Endometrial microvascular endothelial cells (primary cell): ENCODE measurements around the gene DDR1. TPM values are rescaled to one million over a fixed set of nuclear protein-coding genes. Genes with fewer than 3 reads are reported as not detected.

Experiments used
- in situ Hi-C: cut with HindIII; loops from 2 replicates; pipeline ENCODE4 v1.10.0; 2017; ENCODE audit warnings: low sequenced_read_pairs, low pct_unique_long_range_greater_than_20kb; ENCODE audit errors: inconsistent ontology term
- total RNA-seq: library from RNA; depleted of rRNA; stranded (reverse); fragments of >200 nt; gene quantifications from one replicate; pipeline ENCODE4 v1.2.3, GENCODE V29; 2015; ENCODE audit errors: inconsistent ontology term

The DDR1 gene
- total RNA-seq, 1 donor from 2014 or later = 16.6 TPM

DNA sequence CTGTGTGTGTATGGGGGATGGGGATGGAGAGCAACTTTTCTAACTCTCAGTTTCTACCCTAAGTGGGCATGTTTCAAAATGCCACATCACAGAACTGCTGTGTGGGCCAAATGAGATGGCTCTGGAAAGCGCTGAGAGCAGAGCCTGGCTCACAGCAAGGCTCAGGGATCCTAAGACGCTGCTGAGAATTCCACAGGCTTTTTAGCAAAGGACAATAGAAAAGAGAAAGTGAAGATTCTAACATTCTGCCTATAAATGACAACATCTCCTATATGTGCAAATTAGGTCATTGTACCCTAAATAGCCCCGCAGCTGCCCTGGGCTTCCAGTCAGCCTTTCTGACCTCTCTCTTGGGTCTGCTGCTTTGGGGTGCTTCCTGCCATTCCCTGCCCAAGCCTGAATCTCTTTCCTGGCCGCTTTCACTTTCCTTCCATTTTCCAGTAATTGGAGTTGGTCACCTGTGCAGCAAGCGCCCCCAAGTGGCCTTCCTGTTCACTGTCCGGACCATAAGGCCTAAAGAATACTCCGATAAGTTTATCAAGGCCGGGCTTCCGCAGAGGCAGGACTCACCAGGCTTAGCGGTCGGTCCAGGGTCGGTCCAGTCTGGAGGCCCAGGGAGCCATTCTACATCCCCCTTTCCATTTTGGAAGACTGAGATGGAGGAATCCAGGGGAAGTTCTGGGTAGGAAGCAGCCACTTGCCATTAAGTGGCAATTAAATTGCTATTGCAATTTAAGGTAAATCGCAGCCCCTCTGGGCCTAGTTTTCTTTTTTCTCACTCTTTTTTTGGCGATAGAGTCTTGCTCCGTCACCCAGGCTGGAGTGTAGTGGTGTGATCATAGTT, 6.7 kb upstream of the DDR1 start:
- in situ Hi-C loops = no loop called here

DNA sequence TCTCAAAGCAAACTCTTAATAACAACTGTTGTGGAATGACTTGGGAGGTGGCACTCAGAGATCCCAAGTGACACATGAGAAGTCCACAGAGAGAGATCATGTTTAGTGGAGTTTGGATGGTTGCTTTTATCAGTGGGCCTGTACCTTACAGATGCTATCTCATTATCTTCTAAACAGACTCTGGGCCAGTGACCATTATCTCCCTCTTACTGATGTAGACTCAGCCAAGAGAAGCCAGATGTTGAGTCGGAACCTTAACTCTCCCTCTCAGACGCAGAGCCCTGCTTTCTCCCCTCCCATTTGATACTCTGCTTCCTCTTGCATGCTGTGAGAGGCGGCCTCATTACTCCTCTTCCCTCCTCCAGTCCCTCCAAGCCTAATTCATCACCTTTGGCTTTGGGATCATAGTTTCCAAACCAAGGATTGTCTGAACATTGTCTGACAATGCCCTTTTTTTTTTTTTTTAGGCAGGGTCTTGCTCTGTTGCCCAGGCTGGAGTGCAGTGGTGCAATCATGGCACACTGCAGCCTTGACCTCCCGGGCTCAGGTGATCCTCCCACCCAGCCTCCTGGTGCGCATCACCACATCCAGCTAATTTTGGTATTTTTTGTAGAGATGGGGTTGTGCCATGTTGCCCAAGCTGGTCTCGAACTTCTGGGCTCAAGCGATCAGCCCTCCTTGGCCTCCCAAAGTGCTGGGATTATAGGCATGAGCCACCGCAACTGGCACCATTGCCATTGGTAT, 4.5 kb upstream of the DDR1 start:
- in situ Hi-C loops = no loop called here

DNA sequence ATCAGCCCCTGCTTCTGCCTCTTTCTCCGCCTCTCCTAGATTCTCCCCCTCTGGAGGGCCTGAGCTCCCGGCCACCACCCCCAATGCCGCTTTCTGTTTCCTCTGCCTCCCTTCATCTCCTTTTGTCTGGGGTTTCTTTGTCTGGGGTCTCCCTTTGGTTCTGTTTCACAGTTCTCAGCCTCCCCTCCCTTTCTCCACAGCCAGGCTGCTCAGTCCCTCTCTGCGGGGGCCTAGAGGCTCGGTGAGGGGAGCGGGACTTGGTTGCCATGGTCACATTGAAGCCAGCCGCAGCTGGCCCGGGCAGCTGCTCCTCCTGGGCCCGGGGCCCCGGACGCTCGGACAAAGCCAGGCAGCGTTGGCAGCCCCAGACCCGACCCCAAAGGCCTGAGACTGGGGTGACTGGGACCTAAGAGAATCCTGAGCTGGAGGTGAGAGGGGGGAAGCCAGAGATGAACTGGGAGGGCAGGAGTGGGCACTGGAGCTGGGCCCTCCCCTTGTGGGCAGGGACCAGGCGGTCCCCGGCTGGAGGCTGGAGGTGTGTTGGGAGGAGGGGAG, 3.5 kb upstream of the DDR1 start:
- in situ Hi-C loops = no loop called here

DNA sequence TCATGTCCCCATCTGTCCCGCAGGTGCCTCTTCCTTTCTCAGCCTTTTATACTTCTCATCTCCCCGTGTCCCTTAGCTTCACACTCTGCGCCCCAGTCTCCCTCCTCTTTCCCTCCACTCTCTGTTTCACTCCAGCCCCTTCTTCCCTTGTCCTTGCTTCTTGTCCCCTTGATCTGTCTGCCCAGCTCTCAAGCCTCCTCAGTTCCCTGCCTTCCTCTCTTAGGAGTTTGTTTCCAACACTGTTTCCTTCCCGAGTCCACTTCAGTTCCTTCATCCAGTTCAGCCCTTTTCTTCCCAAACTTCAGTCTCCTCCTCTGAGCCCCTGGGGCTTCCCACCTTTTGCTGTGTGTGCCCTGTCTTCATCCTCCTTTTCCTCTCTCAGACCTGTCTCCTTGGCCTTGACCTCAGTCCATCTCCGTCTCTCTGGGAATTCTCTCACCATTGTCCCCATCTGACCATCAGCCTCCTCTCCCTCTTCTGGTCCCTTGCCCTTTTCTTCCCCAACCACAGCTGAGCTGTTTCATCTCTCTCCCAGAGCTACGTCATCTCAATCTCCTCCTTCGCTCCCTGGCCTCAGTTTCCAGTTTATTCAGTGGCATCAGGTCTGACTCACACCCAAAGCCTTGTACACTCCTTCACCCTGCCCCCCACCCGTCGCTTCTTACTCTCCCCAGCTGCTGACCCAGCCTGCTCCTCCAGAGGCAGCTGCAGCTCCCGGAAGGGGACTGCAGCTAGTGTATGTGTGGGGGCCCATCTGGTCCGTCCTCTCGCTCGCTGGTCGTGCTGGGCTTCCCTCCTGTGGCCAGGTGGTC, 2.7 kb upstream of the DDR1 start:
- in situ Hi-C loops = no loop called here

DNA sequence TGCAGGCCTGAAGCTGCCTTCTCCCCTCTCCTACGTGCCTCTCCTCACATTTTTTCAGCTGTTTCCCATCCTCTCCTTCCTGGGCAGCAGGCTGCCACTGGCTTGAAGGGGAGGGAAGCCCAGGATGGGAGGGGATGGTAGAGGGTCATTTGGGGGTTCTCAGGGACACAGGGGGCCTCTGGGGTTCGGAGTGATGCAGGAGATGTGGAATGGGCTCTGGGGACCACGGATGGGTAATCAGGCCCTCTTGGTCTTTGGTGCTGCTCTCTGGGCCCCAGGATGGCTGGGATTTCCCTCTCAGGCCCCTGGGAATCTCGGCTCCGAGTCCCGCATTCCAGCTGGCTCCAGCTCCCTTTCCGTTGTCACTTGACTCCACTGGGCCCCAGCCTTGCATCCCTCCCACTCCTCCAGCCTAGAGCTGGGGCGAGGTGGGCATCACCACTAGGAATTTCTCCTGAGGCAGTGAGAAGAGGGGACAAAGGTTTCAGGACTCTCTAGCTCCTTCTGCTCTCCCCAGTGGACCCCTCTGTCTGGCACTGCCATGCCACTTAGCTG, 2.0 kb upstream of the DDR1 start:
- in situ Hi-C loops = no loop called here

DNA sequence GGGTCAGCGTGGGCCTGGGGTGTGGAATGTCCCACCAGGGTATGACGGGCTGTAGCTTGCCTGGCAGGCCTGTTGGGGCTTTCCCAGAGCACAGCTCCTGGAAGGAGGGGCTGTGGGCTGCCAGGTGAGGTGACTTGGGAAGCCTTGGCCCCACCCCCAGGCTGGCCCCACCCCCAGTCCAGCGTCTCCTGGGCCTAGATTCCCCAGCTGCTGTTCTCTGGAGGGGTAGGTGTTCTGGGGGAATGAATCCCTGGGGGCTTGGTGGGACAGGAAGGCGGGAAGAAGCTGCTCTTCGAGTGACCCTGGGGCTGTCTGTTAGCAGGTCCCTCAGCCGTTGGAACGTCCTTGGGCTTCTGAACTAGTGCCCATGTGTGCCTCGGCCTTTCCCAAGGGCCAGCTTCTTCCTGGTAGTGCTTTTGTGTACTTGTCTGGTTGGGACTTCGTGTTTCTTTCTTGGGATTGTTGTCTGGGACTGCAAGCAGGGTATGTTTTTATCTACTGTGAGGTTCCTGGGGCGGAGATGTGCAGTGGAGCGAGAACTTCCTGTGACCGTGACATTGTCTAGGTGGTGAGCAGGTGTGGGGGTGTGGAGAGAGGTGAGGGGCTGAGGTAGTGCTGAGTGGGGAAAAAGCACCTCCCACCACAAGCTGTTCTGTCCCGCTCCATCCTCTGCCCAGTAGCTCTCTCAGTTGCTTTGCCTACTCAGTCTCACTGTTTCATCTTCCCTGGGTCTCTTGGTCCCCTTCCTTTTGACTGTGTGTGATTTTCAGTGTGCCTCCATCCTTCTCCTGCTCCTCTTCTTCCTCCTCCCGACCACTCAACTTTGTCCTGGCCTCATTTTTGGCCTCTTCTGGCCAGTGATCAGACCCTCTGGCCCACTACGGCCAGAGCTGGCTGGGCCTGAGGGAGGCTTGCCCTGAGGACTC, 1.3 kb upstream of the DDR1 start:
- in situ Hi-C loops = no loop called here

DNA sequence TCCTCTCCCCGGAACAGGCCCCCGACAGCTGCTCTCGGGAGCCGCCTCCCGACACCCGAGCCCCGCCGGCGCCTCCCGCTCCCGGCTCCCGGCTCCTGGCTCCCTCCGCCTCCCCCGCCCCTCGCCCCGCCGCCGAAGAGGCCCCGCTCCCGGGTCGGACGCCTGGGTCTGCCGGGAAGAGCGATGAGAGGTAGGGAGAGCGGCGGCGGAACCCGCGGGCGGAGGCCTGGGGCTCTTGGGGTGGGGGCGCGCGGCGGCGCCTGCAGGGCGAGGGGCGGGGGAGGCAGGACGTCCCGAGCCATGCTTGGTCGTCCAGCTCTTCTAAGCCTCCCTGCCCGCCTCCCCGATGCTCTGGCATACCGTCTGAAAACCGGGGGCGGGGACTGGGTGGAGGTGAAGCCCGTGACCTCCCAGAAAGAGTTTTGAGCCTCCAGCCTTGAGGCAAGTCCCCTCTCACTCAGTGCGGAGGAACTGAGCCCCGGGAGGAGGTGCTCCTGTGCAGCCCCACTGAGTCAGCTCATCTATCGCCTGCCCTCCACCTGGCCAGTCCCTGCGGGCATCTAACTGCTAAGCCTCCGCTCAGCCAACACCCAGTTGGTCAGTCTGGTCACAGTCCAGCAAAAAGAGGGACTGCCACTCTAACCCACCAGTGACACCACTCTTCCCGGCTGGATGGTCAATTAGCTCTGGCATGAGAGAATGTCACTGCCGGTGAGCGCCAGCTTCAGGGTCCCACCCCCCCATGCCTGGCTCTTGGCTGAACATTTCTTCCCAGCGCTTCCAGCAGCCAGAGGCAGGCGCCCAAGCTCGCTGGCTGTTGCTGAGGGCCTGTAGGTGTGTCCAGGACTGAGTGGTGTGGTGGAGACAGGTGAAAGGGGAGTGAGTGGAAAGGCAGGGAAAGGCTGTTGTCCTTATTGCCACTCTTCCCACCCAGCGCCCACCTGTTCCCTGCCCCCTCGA, 482 bp downstream of the DDR1 start:
- in situ Hi-C loops = no loop called here

DNA sequence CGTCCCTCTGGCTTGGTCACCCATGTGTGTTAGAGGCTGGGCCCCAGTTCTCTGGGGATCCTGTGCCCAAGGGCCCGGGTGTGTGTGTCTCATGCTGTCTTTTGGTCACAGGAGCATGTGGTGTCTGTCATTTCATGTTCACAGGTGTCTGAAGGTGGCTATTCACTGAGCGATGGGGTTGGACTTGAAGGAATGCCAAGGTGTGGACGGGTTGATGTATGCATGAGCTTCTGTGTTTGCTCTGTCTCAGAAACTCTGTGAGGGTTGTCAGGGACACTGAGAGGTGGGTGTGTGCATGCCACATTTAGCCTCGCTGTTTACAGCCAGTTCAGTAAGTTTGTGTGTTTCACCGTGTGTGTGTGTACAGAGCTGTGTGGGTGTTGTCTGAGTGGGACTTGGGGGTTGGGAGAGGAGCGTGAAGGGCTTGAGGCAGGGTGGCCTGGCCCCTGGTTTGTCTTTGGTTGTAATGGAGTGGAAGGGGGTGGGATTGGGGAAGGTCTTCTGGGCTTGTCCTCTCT, 1.2 kb downstream of the DDR1 start:
- in situ Hi-C loops = no loop called here

DNA sequence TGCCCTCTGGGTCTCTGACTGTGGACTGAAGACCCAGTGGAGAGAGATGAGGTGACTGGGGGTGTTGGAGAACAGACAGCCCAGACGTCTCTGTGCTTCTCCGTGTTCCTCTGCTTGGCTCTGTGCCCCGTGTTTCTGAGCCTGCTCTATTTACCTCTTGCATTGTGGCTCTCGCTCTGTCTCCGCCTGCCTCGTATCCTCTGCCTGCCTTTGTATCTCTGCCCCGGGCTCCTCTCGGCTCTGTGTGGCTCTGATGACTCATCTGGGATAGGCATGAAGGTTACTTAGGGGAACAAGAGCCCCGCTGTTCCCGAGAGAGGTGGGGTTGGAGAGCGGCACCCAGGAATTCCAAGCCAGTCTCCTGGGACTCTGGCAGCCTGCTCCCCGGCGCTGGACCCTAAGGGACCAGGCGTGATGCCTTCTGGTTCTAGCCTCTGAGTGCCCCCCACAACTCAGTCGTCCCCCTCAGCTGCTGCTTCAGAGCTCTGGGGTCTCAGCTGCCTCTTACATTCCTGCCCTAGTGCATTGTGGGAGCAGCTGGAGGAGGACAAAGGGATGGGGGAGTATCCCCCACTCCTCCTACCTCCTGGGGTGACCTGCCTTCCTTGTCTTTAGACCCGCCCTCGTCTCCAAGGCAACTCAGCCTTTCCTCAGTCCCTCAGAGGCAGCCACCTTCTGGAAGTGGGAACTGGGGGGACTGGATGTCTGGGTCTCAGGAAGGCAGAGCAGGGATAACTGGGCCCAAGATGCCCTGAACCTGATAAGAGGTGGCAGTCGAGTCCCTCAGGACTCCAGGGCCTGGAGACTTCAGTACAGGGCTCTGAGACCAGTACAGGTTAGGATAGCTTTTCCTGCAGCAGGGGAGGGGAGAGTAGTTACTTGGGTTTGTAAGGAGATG, 1.9 kb downstream of the DDR1 start:
- in situ Hi-C loops = no loop called here

DNA sequence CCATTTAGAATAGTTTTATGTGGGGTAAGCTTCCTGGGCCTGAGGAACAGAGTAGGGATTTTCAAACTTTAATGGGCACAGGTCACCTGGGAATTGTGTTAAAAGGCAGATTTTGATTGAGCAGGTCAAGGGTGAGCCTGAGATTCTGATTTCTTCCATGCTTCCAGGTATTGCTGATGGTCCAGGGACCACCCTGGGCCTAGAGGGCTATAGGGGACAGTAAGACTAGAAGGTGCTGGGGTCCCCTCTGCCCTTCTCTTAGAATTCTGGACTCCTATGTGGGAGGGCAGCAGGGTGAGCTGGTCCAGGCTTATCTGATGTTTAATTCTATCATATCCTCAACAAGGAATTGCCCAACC, 2.6 kb downstream of the DDR1 start:
- in situ Hi-C loops = no loop called here

DNA sequence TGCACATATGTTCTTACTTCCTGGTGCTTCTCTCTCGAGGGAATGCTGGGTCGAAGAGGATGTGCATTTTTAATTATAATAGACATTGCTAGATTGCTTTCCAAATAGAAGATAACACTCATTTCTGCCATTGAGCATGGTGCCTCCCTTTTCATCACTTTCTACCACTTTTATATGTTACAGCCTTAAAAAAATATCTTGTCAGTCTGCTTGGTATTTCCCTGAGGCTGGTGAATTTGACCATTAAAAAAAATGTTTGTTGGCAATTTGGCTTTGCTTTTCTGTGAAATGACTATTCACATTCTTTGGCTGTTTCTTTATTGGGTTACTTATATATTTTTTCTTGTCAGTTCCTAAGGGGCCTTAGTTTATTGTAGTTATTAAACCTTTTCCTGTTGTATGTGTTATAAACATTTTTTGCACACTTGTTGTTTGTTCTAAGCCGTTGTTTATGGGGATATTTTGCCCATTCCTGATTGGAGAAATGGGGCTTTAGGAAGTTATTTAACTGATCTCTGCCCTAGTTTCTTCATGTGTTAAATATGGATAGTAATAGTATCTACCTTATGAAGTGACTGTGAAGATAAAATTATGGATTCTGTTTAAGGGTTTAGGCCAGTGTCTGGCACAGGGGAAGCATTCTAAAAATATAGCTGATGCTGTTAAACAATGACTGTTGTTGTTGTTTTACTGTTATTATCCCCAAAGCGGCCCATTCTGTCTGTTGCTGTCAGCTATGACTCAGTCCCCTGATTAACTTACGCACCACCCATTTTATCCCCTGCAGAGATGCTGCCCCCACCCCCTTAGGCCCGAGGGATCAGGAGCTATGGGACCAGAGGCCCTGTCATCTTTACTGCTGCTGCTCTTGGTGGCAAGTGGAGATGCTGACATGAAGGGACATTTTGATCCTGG, 3.8 kb downstream of the DDR1 start:
- in situ Hi-C loops = no loop called here

DNA sequence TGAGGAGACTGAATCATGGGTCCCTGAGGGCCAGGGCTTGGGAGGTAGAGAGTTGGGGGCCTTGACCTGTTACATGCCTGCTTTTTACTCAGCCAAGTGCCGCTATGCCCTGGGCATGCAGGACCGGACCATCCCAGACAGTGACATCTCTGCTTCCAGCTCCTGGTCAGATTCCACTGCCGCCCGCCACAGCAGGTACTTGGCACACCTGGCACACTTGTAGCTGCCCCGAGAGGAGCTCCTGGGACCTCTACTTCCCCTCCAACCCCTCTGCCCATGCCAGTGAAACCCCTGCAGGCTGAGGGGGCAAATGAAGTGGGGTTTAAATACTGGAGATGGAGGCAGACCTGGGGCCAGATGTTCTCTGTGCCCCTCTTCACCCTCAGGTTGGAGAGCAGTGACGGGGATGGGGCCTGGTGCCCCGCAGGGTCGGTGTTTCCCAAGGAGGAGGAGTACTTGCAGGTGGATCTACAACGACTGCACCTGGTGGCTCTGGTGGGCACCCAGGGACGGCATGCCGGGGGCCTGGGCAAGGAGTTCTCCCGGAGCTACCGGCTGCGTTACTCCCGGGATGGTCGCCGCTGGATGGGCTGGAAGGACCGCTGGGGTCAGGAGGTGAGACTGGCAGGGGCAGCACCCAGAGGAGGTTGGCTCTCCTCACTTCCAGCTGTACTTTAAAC, 4.6 kb downstream of the DDR1 start:
- in situ Hi-C loops = no loop called here

DNA sequence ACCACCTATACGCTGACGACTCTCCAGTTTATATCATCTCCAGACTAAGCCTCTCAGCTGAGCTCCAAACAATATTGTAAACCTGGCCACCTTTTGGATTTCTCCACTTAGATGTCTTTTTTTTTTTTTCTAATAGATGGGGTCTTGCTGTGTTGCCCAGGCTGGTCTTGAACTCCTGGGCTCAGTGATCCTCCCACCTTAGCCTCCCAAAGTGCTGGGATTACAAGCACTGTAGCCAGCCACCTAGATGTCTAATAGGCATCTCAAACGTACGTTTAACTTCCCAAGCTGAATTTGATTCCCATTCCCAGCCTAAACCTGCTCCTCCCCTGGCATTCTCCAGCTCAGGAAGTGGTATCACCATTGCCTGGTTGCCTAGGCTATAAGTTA, 5.2 kb downstream of the DDR1 start:
- in situ Hi-C loops = no loop called here

DNA sequence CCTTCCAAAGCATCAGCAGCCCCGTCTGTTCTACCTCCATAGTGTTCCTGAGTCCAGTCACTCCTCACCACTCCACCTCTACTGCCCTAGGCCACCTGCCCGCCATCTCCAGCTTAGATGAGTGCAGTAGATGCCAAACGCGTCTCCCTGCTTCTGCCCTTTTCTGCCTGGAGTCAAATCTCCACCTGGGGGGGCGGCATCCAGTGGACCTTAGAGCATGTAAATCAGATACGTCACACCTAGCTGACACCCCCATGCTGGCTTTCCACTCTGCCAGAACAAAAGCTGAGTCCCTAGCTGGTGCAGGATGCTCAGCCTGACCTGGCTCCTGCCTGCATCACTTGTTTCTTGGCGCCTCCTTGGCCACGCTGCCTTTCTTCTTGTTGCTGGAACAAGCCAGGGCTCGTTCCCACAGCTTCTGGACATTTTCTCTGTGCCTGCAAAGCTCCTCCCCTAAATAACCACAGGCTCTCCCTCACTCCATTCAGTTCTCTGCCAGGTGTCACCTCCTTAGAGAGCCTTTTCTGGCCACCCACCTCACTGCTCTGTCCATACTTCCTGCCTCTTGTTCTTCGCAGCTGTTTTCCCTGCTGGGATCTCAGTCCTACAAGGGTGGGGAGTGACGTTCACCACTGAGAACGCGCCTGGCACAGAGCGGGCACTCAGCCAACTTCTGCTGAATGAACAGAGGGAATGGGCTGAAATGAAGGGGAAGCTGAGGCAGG, 5.8 kb downstream of the DDR1 start:
- in situ Hi-C loops = no loop called here
